ENCODE data around the gene RPL36AL. TPM values are rescaled to one million over a fixed set of nuclear protein-coding genes. Genes with fewer than 3 reads are reported as not detected.
"Not testable (repeated sequence)": the region's sequence is repeated elsewhere in the genome, so short reads cannot be mapped to it uniquely, and the experiment has no call there.

The RPL36AL gene
- total and polyA plus RNA-seq, 10 of the 15 experiments (the other 5 are each of a cell fraction or from before 2014, with no cell fraction given) = 222 to 1,379 (median 545) TPM

- DNase-seq (ENCODE audit: low read depth, low spot score) (no peak), FAIRE-seq (no peak), ATAC-seq (no peak)
- in situ Hi-C loops (cut with MboI) (loop anchor here (10.0 kb wide), 1 partner anchor 1205 kb away; no protein-coding TSS in a partner anchor), intact Hi-C loops (cut with micrococcal nuclease; ENCODE audit: unreplicated experiment) (loop anchor here (2.0 to 5.0 kb wide), 2 partner anchors 33 to 1048 kb away; partner anchors contain the start of genes RPS29 and SAV1)
- SMC1A ChIA-PET (ENCODE audit: uncharacterized antibody, unreplicated experiment) = interaction anchor here (0.7 to 3.2 kb wide), 12 partner anchors 10 to 249 kb away, joined by 3 to 28 read pairs (median 6); partner anchors contain the start of genes LRR1 and RPS29
- Histone ChIP-seq H3K4me1 (ENCODE audit: control insufficient read depth, insufficient read depth, low read length) (no peaks in the 10 kb centered on the region; the same call in 1 of the 2 replicates), H3K27ac (ENCODE audit: control insufficient read depth, insufficient read depth) (peak overlapping the region; percentile 98), H3K9ac (ENCODE audit: control insufficient read depth, insufficient read depth, low read length) (peak overlapping the region; percentile 98), H3K79me2 (ENCODE audit: control insufficient read depth, insufficient read depth, low read length) (peaks cover 76% of the 10 kb centered on the region), H3K4me3 (peak overlapping the region; percentile 92), H3K36me3 (ENCODE audit: control insufficient read depth in 2 of 2, insufficient read depth in 2 of 2, low read length in 1 of 2) (peaks cover 0 to 6% of the 10 kb centered on the region in 2 experiments), H4K20me1 (ENCODE audit: control insufficient read depth, insufficient read depth) (no peaks in the 10 kb centered on the region), H3K4me2 (ENCODE audit: control insufficient read depth, insufficient read depth) (peak overlapping the region; percentile 40; the same call in 1 of the 2 replicates), H3K27me3 (replicated peaks in 1 of 2; ENCODE audit: control insufficient read depth in 2 of 2, insufficient read depth in 2 of 2, low read length in 1 of 2) (no peaks in the 10 kb centered on the region), H3K9me3 (replicated peaks; ENCODE audit: control insufficient read depth, insufficient read depth, low read length) (no peaks in the 10 kb centered on the region), H2AFZ (ENCODE audit: control insufficient read depth, low read depth, low read length) (no peak overlapping the region)
- CTCF ChIA-PET = interaction anchor here (0.8 to 2.7 kb wide), 11 partner anchors 10 to 243 kb away, joined by 4 to 23 read pairs (median 10); partner anchors contain the start of genes DNAAF2, LRR1, NEMF and RPS29
- POLR2A ChIA-PET = interaction anchor here (0.6 to 6.2 kb wide), 25 partner anchors 8 to 1157 kb away, joined by 3 to 122 read pairs (median 6); partner anchors contain the start of genes DNAAF2, KLHDC2, LRR1 and NEMF
- WGBS (ENCODE audit: insufficient coverage, insufficient replicate concordance, low lambda C conversion rate, missing lambda C conversion rate) = under 1% methylated on average over 11 of the region's 11 CpGs
- TF ChIP-seq BACH1 (IDR thresholded peaks at IDR 0.05; ENCODE audit: borderline replicate concordance) (no peak), TCF7 (IDR thresholded peaks at IDR 0.05; ENCODE audit: borderline replicate concordance) (0 out of 2 replicates have a peak, but pooled peaks have one; percentile 26)
- TSS peak; percentile 84 for BruUV-seq (replicated peaks)
- RAD21 ChIA-PET (ENCODE audit: unreplicated experiment) = interaction anchor here (0.7 to 5.8 kb wide), 13 partner anchors 8 to 743 kb away, joined by 3 to 82 read pairs (median 5); partner anchors contain the start of genes DNAAF2, KLHDC2, LRR1 and RPS29
Measured at GRCh38 chr14:49619730-49620129, 696 bp downstream of the RPL36AL start.

- 0 out of 2 replicates have a peak, but pooled peaks have one; percentile 65 for TF ChIP-seq MLLT1 (IDR thresholded peaks at IDR 0.05)
- ChIA-PET SMC1A (ENCODE audit: uncharacterized antibody, unreplicated experiment) (interaction anchor here (1.3 to 2.3 kb wide), 4 partner anchors 9 to 239 kb away, joined by 3 to 17 read pairs (median 10); partner anchors contain the start of genes LRR1 and RPS29), RAD21 (ENCODE audit: unreplicated experiment) (interaction anchor here (2.2 to 2.9 kb wide), 2 partner anchors 22 to 33 kb away, joined by 20 to 29 read pairs; partner anchors contain the start of genes LRR1 and RPS29), POLR2A (interaction anchor here (1.3 to 6.2 kb wide), 6 partner anchors 10 to 244 kb away, joined by 8 to 122 read pairs (median 28); partner anchors contain the start of genes DNAAF2 and RPS29), CTCF (interaction anchor here (1.2 to 2.7 kb wide), 5 partner anchors 10 to 243 kb away, joined by 5 to 23 read pairs (median 14); partner anchors contain the start of genes LRR1 and RPS29)
- in situ Hi-C loops (cut with MboI); H2AFZ ChIP-seq (ENCODE audit: control insufficient read depth, low read depth, low read length); DNase-seq (ENCODE audit: low read depth, low spot score); ATAC-seq; FAIRE-seq; BruUV-seq (replicated peaks); H3K36me3 ChIP-seq (ENCODE audit: control insufficient read depth in 2 of 2, insufficient read depth in 2 of 2, low read length in 1 of 2); H4K20me1 ChIP-seq (ENCODE audit: control insufficient read depth, insufficient read depth); intact Hi-C loops (cut with micrococcal nuclease; ENCODE audit: unreplicated experiment); H3K9me3 ChIP-seq (replicated peaks; ENCODE audit: control insufficient read depth, insufficient read depth, low read length); H3K4me1 ChIP-seq (ENCODE audit: control insufficient read depth, insufficient read depth, low read length); H3K27me3 ChIP-seq (replicated peaks in 1 of 2; ENCODE audit: control insufficient read depth in 2 of 2, insufficient read depth in 2 of 2, low read length in 1 of 2): not testable (repeated sequence)
- Histone ChIP-seq H3K79me2 (ENCODE audit: control insufficient read depth, insufficient read depth, low read length) (peaks cover 71% of the 10 kb centered on the region), H3K4me2 (ENCODE audit: control insufficient read depth, insufficient read depth) (peak overlapping the region; percentile 40), H3K27ac (ENCODE audit: control insufficient read depth, insufficient read depth) (peak overlapping the region; percentile 98), H3K9ac (ENCODE audit: control insufficient read depth, insufficient read depth, low read length) (peak overlapping the region; percentile 98), H3K4me3 (peak overlapping the region; percentile 92)
- 6% methylated on average over 12 of the region's 19 CpGs for WGBS (ENCODE audit: insufficient coverage, insufficient replicate concordance, low lambda C conversion rate, missing lambda C conversion rate)
Measured at GRCh38 chr14:49619273-49619672, 1.2 kb downstream of the RPL36AL start.
